A673 (cell line): ENCODE measurements around the gene SFXN5.

Experiments
- CTCF ChIP-seq: fragments of 300-800, 200-600 bp; sonication (generic); conservative IDR thresholded peaks from 2 replicates; pipeline ENCODE4 v1.5.1; 2017; ENCODE audit warnings: low read depth, mild to moderate bottlenecking, antibody characterized with exemption, low read length, moderate library complexity, mixed read lengths
- EZH2 ChIP-seq: fragments of 200-600 bp; sonication (generic); IDR thresholded peaks from 2 replicates; pipeline ENCODE4 v1.6.1; 2017; ENCODE audit warnings: borderline replicate concordance, low read depth, mild to moderate bottlenecking, mixed read lengths, antibody characterized with exemption, low read length; ENCODE audit not compliant: poor library complexity, severe bottlenecking

GRCh38 chr2:72938455-72938854 is 133.1 kb downstream of the SFXN5 start:
- no peak for TF ChIP-seq CTCF
- no peak for TF ChIP-seq EZH2
